SK-N-SH treated with all-trans-retinoic acid at 6 μM for 48 hours (cell line): Measurements from ENCODE around the gene PJA1.

Source experiments
- ARNTL ChIP-seq: fragments of 450-650 bp; formaldehyde crosslinking; IDR thresholded peaks from 2 replicates; pipeline ENCODE4 v1.5.0; 2020; ENCODE audit warnings: low read depth, mild to moderate bottlenecking, moderate library complexity, borderline replicate concordance
- ESRRG ChIP-seq: fragments of 250-450 bp; sonication (Bioruptor Pico); IDR thresholded peaks from 2 replicates; pipeline ENCODE4 v1.6.1; 2021; ENCODE audit warnings: mild to moderate bottlenecking
- ZFP3 ChIP-seq: fragments of 250-450 bp; sonication (Bioruptor Pico); IDR thresholded peaks from 2 replicates; pipeline ENCODE4 v1.5.0; 2020; ENCODE audit warnings: mild to moderate bottlenecking, moderate library complexity
- TF ChIP-seq, protein P1 (sequence below): fragments of 250-450 bp; sonication (Bioruptor Pico); IDR thresholded peaks from 2 replicates; pipeline ENCODE4 v1.8.0; 2020; ENCODE audit warnings: mild to moderate bottlenecking, moderate library complexity, borderline replicate concordance
- TF ChIP-seq, protein P2 (sequence below): fragments of 250-450 bp; sonication (Bioruptor Pico); IDR thresholded peaks from 2 replicates; pipeline ENCODE4 v1.5.1; 2020; ENCODE audit warnings: low read depth, mild to moderate bottlenecking, moderate library complexity

DNA sequence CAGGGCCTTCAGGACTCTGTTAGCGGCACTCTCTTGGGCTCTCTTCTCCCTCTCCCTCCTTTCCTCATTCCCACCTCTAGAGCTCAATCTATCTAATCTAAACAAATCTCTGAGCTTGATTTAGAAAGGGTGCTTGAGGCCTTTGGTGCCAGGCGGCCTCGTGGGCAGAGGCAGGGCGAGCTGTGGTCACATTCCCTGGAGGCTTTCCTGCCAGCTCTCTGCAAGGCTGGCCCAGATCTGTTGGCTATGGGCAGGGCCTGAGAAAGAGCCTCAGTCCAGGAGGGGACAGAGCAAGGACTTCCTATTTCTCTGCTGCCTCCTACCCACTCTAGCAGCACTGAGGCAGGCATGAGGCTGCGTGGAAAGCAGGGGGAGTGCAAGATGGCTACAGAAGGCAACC lies 38.6 kb downstream of the PJA1 start:
- TF ChIP-seq, protein P1, sequence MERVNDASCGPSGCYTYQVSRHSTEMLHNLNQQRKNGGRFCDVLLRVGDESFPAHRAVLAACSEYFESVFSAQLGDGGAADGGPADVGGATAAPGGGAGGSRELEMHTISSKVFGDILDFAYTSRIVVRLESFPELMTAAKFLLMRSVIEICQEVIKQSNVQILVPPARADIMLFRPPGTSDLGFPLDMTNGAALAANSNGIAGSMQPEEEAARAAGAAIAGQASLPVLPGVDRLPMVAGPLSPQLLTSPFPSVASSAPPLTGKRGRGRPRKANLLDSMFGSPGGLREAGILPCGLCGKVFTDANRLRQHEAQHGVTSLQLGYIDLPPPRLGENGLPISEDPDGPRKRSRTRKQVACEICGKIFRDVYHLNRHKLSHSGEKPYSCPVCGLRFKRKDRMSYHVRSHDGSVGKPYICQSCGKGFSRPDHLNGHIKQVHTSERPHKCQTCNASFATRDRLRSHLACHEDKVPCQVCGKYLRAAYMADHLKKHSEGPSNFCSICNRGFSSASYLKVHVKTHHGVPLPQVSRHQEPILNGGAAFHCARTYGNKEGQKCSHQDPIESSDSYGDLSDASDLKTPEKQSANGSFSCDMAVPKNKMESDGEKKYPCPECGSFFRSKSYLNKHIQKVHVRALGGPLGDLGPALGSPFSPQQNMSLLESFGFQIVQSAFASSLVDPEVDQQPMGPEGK (CRISPR knock-in tag) = no peak
- TF ChIP-seq ZFP3 (CRISPR knock-in tag) (no peak), ARNTL (no peak), ESRRG (CRISPR knock-in tag) (no peak)
- TF ChIP-seq, protein P2, sequence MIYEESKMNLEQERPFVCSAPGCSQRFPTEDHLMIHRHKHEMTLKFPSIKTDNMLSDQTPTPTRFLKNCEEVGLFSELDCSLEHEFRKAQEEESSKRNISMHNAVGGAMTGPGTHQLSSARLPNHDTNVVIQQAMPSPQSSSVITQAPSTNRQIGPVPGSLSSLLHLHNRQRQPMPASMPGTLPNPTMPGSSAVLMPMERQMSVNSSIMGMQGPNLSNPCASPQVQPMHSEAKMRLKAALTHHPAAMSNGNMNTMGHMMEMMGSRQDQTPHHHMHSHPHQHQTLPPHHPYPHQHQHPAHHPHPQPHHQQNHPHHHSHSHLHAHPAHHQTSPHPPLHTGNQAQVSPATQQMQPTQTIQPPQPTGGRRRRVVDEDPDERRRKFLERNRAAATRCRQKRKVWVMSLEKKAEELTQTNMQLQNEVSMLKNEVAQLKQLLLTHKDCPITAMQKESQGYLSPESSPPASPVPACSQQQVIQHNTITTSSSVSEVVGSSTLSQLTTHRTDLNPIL = no peak
